Measurements from ENCODE around the gene BOLL. TPM values are rescaled to one million over a fixed set of nuclear protein-coding genes. Genes with fewer than 3 reads are reported as not detected.

The BOLL gene
- total and polyA plus RNA-seq, 10 of the 15 experiments (the other 5 are each of a cell fraction or from before 2014, with no cell fraction given): 0.05 TPM; not detected in 9

GRCh38 chr2:197760293-197760657 is 24.8 kb downstream of the BOLL start:
- Histone ChIP-seq H4K20me1 (ENCODE audit: control insufficient read depth, insufficient read depth) (no peaks in the 10 kb centered on the region), H3K9me3 (replicated peaks; ENCODE audit: control insufficient read depth, insufficient read depth, low read length) (peaks cover 5% of the 10 kb centered on the region; the same call in 2 of the 3 replicates), H3K4me1 (ENCODE audit: control insufficient read depth, insufficient read depth, low read length) (no peaks in the 10 kb centered on the region), H3K27ac (ENCODE audit: control insufficient read depth, insufficient read depth) (no peak overlapping the region), H3K9ac (ENCODE audit: control insufficient read depth, insufficient read depth, low read length) (no peak overlapping the region), H3K4me3 (no peak overlapping the region), H3K36me3 (ENCODE audit: control insufficient read depth in 2 of 2, insufficient read depth in 2 of 2, low read length in 1 of 2) (no peaks in the 10 kb centered on the region), H3K4me2 (ENCODE audit: control insufficient read depth, insufficient read depth) (no peak overlapping the region), H2AFZ (ENCODE audit: control insufficient read depth, low read depth, low read length) (no peak overlapping the region), H3K79me2 (ENCODE audit: control insufficient read depth, insufficient read depth, low read length) (no peaks in the 10 kb centered on the region), H3K27me3 (replicated peaks in 1 of 2; ENCODE audit: control insufficient read depth in 2 of 2, insufficient read depth in 2 of 2, low read length in 1 of 2) (no peaks in the 10 kb centered on the region)
- POLR2A ChIA-PET: no interaction called here
- in situ Hi-C loops (cut with MboI) (no loop called here), intact Hi-C loops (cut with micrococcal nuclease; ENCODE audit: unreplicated experiment) (no loop called here)
- ATAC-seq (no peak), DNase-seq (ENCODE audit: low read depth, low spot score) (no peak), FAIRE-seq (no peak)
- no TSS peak for BruUV-seq (replicated peaks)
- TF ChIP-seq CBFB (IDR thresholded peaks at IDR 0.05; ENCODE audit: low read depth): no peak
- SMC1A ChIA-PET (ENCODE audit: uncharacterized antibody, unreplicated experiment): no interaction called here
- CTCF ChIA-PET: no interaction called here
- WGBS (ENCODE audit: insufficient coverage, insufficient replicate concordance, low lambda C conversion rate, missing lambda C conversion rate): 14% methylated on average over 3 of the region's 3 CpGs
- RAD21 ChIA-PET (ENCODE audit: unreplicated experiment): no interaction called here

GRCh38 chr2:197759625-197760292 is 25.4 kb downstream of the BOLL start:
- no peak overlapping the region for H3K9ac ChIP-seq (ENCODE audit: control insufficient read depth, insufficient read depth, low read length)
- ChIA-PET CTCF (interaction anchor here (1.5 kb wide), 1 partner anchor 19 kb away, joined by 4 read pairs; no protein-coding TSS in a partner anchor), RAD21 (ENCODE audit: unreplicated experiment) (no interaction called here), SMC1A (ENCODE audit: uncharacterized antibody, unreplicated experiment) (no interaction called here), POLR2A (no interaction called here)
- no peaks in the 10 kb centered on the region for H3K27me3 ChIP-seq (replicated peaks in 1 of 2; ENCODE audit: control insufficient read depth in 2 of 2, insufficient read depth in 2 of 2, low read length in 1 of 2)
- intact Hi-C loops (cut with micrococcal nuclease; ENCODE audit: unreplicated experiment): no loop called here
- no peaks in the 10 kb centered on the region for H3K79me2 ChIP-seq (ENCODE audit: control insufficient read depth, insufficient read depth, low read length)
- no peaks in the 10 kb centered on the region for H4K20me1 ChIP-seq (ENCODE audit: control insufficient read depth, insufficient read depth)
- no peak for DNase-seq (ENCODE audit: low read depth, low spot score)
- no peak for FAIRE-seq
- no peak overlapping the region for H3K4me3 ChIP-seq
- H2AFZ ChIP-seq (ENCODE audit: control insufficient read depth, low read depth, low read length): no peak overlapping the region
- in situ Hi-C loops (cut with MboI): no loop called here
- H3K4me2 ChIP-seq (ENCODE audit: control insufficient read depth, insufficient read depth): no peak overlapping the region
- no peaks in the 10 kb centered on the region for H3K4me1 ChIP-seq (ENCODE audit: control insufficient read depth, insufficient read depth, low read length)
- no peak for ATAC-seq
- no peaks in the 10 kb centered on the region for H3K36me3 ChIP-seq (ENCODE audit: control insufficient read depth in 2 of 2, insufficient read depth in 2 of 2, low read length in 1 of 2)
- BruUV-seq (replicated peaks): no TSS peak
- H3K27ac ChIP-seq (ENCODE audit: control insufficient read depth, insufficient read depth): no peak overlapping the region
- TF ChIP-seq SUPT20H (IDR thresholded peaks at IDR 0.05; ENCODE audit: borderline replicate concordance, control insufficient read depth, low read depth, low read length) (no peak), CBX5 (IDR thresholded peaks at IDR 0.05; ENCODE audit: low read depth) (no peak), POU2F2 (IDR thresholded peaks at IDR 0.05; ENCODE audit: borderline replicate concordance, low read depth, low read length) (no peak)
- H3K9me3 ChIP-seq (replicated peaks; ENCODE audit: control insufficient read depth, insufficient read depth, low read length): peaks cover 5% of the 10 kb centered on the region; the same call in 2 of the 3 replicates
- 19% methylated on average over 11 of the region's 11 CpGs for WGBS (ENCODE audit: insufficient coverage, insufficient replicate concordance, low lambda C conversion rate, missing lambda C conversion rate)
